Middle frontal gyrus (tissue), 1 donor: ENCODE results near the gene NDUFB8.

Experiments
- DNase-seq: peaks from one replicate; pipeline ENCODE4 v3.0.0-alpha.2; 2015; ENCODE audit warnings: low spot score; ENCODE audit errors: extremely low spot score

Gene NDUFB8

GRCh38 chr10:100537475-100537874, 7.8 kb upstream of the NDUFB8 start:
- DNase-seq = no peak

GRCh38 chr10:100535715-100536353, 6.2 kb upstream of the NDUFB8 start, which contains the start of gene HIF1AN:
Gene HIF1AN, plus strand, starts transcription at chr10:100535943. Its CDS starts 16 bp downstream, at chr10:100535959.
- peak; percentile 88 for DNase-seq

GRCh38 chr10:100535338-100535714, 5.7 kb upstream of the NDUFB8 start:
- DNase-seq = no peak

- no peak for DNase-seq
Measured at GRCh38 chr10:100534726-100535125, 5.1 kb upstream of the NDUFB8 start.

- no peak for DNase-seq
Measured at GRCh38 chr10:100531761-100532160, 2.1 kb upstream of the NDUFB8 start.

- DNase-seq = no peak
Measured at GRCh38 chr10:100528921-100529474, 673 bp downstream of the NDUFB8 start.

- DNase-seq = no peak
Measured at GRCh38 chr10:100528123-100528886, 1.4 kb downstream of the NDUFB8 start.

- DNase-seq = no peak
Measured at GRCh38 chr10:100524638-100525037, 5.0 kb downstream of the NDUFB8 start.

GRCh38 chr10:100524206-100524605, 5.5 kb downstream of the NDUFB8 start:
- DNase-seq = no peak

- no peak for DNase-seq
Measured at GRCh38 chr10:100522945-100523344, 6.7 kb downstream of the NDUFB8 start.

GRCh38 chr10:100522107-100522801, 7.4 kb downstream of the NDUFB8 start:
- no peak for DNase-seq

GRCh38 chr10:100520811-100521210, 8.9 kb downstream of the NDUFB8 start:
- DNase-seq = no peak

GRCh38 chr10:100519311-100520051, 10.2 kb downstream of the NDUFB8 start, which contains the start of gene SEC31B:
Gene SEC31B, minus strand, starts transcription at chr10:100519861. Its CDS starts 2,909 bp downstream, at chr10:100516952.
- DNase-seq = no peak

- DNase-seq = peak; percentile 46
Measured at GRCh38 chr10:100518761-100519241, 10.9 kb downstream of the NDUFB8 start.

- DNase-seq = no peak
Measured at GRCh38 chr10:100516847-100517246, 12.8 kb downstream of the NDUFB8 start.

- no peak for DNase-seq
Measured at GRCh38 chr10:100515612-100516011, 14.1 kb downstream of the NDUFB8 start.

- no peak for DNase-seq
Measured at GRCh38 chr10:100510533-100511308, 18.9 kb downstream of the NDUFB8 start.

- DNase-seq = no peak
Measured at GRCh38 chr10:100509241-100509840, 20.3 kb downstream of the NDUFB8 start.

- no peak for DNase-seq
Measured at GRCh38 chr10:100508691-100509150, 20.9 kb downstream of the NDUFB8 start.

- DNase-seq = no peak
Measured at GRCh38 chr10:100508266-100508665, 21.4 kb downstream of the NDUFB8 start.
